ENCODE data around the gene PLD1.

Gene PLD1

GRCh38 chr3:171673951-171674350, 136.3 kb downstream of the PLD1 start:
- H3K9me3 ChIP-seq, result no peaks in the 10 kb centered on the region
- TF ChIP-seq CTCF (IDR thresholded peaks at IDR 0.05; ENCODE audit: low read depth, low read length), result no peak
- no peaks in the 10 kb centered on the region for H3K27me3 ChIP-seq
- no peaks in the 10 kb centered on the region for H3K36me3 ChIP-seq
- no peaks in the 10 kb centered on the region for H3K4me1 ChIP-seq
- no peak overlapping the region for H3K4me3 ChIP-seq (ENCODE audit: low read depth, low read length)
- no peak for DNase-seq

- TF ChIP-seq CTCF (IDR thresholded peaks at IDR 0.05; ENCODE audit: low read depth, low read length), result no peak
- no peaks in the 10 kb centered on the region for H3K36me3 ChIP-seq
- DNase-seq, result no peak
- H3K4me1 ChIP-seq, result no peaks in the 10 kb centered on the region
- H3K9me3 ChIP-seq, result no peaks in the 10 kb centered on the region
- H3K4me3 ChIP-seq (ENCODE audit: low read depth, low read length), result no peak overlapping the region
- H3K27me3 ChIP-seq, result no peaks in the 10 kb centered on the region
Measured at GRCh38 chr3:171672538-171672937, 137.7 kb downstream of the PLD1 start.

- Histone ChIP-seq H3K27me3 (no peaks in the 10 kb centered on the region), H3K36me3 (no peaks in the 10 kb centered on the region), H3K4me1 (no peaks in the 10 kb centered on the region), H3K4me3 (ENCODE audit: low read depth, low read length) (no peak overlapping the region), H3K9me3 (no peaks in the 10 kb centered on the region)
- no peak for TF ChIP-seq CTCF (IDR thresholded peaks at IDR 0.05; ENCODE audit: low read depth, low read length)
- DNase-seq, result no peak
Measured at GRCh38 chr3:171672124-171672523, 138.2 kb downstream of the PLD1 start.

GRCh38 chr3:171671709-171672108, 138.6 kb downstream of the PLD1 start:
- Histone ChIP-seq H3K36me3 (no peaks in the 10 kb centered on the region), H3K4me3 (ENCODE audit: low read depth, low read length) (no peak overlapping the region), H3K4me1 (no peaks in the 10 kb centered on the region), H3K27me3 (no peaks in the 10 kb centered on the region), H3K9me3 (no peaks in the 10 kb centered on the region)
- DNase-seq, result no peak
- no peak for TF ChIP-seq CTCF (IDR thresholded peaks at IDR 0.05; ENCODE audit: low read depth, low read length)

- H3K36me3 ChIP-seq, result no peaks in the 10 kb centered on the region
- no peak for DNase-seq
- no peaks in the 10 kb centered on the region for H3K9me3 ChIP-seq
- no peaks in the 10 kb centered on the region for H3K4me1 ChIP-seq
- no peaks in the 10 kb centered on the region for H3K27me3 ChIP-seq
- no peak overlapping the region for H3K4me3 ChIP-seq (ENCODE audit: low read depth, low read length)
- no peak for TF ChIP-seq CTCF (IDR thresholded peaks at IDR 0.05; ENCODE audit: low read depth, low read length)
Measured at GRCh38 chr3:171666516-171666915, 143.8 kb downstream of the PLD1 start.

- H3K4me1 ChIP-seq, result no peaks in the 10 kb centered on the region
- no peak for DNase-seq
- no peaks in the 10 kb centered on the region for H3K9me3 ChIP-seq
- no peak for TF ChIP-seq CTCF (IDR thresholded peaks at IDR 0.05; ENCODE audit: low read depth, low read length)
- no peak overlapping the region for H3K4me3 ChIP-seq (ENCODE audit: low read depth, low read length)
- no peaks in the 10 kb centered on the region for H3K27me3 ChIP-seq
- H3K36me3 ChIP-seq, result no peaks in the 10 kb centered on the region
Measured at GRCh38 chr3:171663805-171664204, 146.5 kb downstream of the PLD1 start.

Measured in BE2C (cell line).